ENCODE data around the gene CCDC182.

The CCDC182 gene

GRCh38 chr17:57761887-57762286 is 16.8 kb upstream of the CCDC182 start:
- no peak overlapping the region for H3K27ac ChIP-seq (ENCODE audit: extremely low read depth, low read depth, low read length)

GRCh38 chr17:57760046-57760445 is 14.9 kb upstream of the CCDC182 start:
- H3K9me3 ChIP-seq (ENCODE audit: control insufficient read depth, insufficient read depth, low read depth, low read length), result no peaks in the 10 kb centered on the region
- ChIA-PET POLR2A (no interaction called here), CTCF (interaction anchor here (1.2 to 3.8 kb wide), 2 partner anchors 13 to 74 kb away, joined by 3 to 23 read pairs; no protein-coding TSS in a partner anchor)
- no peaks in the 10 kb centered on the region for H3K36me3 ChIP-seq (ENCODE audit: control insufficient read depth in 2 of 2, insufficient read depth in 1 of 2, low read length in 2 of 2)
- H3K4me3 ChIP-seq (ENCODE audit: low read depth, low read length), result no peak overlapping the region
- TF ChIP-seq KLF7 (tag by site-specific recombination; IDR thresholded peaks at IDR 0.05; ENCODE audit: borderline replicate concordance), result no peak
- no peak for TF ChIP-seq ZNF37A (tag by site-specific recombination; IDR thresholded peaks at IDR 0.05)
- no peak for TF ChIP-seq ZNF544 (tag by site-specific recombination; IDR thresholded peaks at IDR 0.05)
- no peak for TF ChIP-seq ZNF248 (tag by site-specific recombination; IDR thresholded peaks at IDR 0.05)
- TF ChIP-seq ZNF423 (tag by site-specific recombination; IDR thresholded peaks at IDR 0.05), result no peak
- no peak for TF ChIP-seq ATF2 (tag by site-specific recombination; IDR thresholded peaks at IDR 0.05; ENCODE audit: low read depth)
- no peak for TF ChIP-seq ZNF169 (tag by site-specific recombination; IDR thresholded peaks at IDR 0.05)
- TF ChIP-seq ZNF266 (tag by site-specific recombination; IDR thresholded peaks at IDR 0.05; ENCODE audit: low read depth), result no peak
- TF ChIP-seq, protein P1, sequence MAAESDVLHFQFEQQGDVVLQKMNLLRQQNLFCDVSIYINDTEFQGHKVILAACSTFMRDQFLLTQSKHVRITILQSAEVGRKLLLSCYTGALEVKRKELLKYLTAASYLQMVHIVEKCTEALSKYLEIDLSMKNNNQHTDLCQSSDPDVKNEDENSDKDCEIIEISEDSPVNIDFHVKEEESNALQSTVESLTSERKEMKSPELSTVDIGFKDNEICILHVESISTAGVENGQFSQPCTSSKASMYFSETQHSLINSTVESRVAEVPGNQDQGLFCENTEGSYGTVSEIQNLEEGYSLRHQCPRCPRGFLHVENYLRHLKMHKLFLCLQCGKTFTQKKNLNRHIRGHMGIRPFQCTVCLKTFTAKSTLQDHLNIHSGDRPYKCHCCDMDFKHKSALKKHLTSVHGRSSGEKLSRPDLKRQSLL (tag by site-specific recombination; IDR thresholded peaks at IDR 0.05), result no peak
- no peak overlapping the region for H3K27ac ChIP-seq (ENCODE audit: extremely low read depth, low read depth, low read length)
- H3K4me1 ChIP-seq (ENCODE audit: control insufficient read depth, insufficient read depth, low read length), result no peaks in the 10 kb centered on the region

More at GRCh38 chr17:57761887-57762286, 16.8 kb upstream of the CCDC182 start:
- Histone ChIP-seq H3K4me1 (ENCODE audit: control insufficient read depth, insufficient read depth, low read length) (no peaks in the 10 kb centered on the region), H3K4me3 (ENCODE audit: low read depth, low read length) (no peak overlapping the region), H3K9me3 (ENCODE audit: control insufficient read depth, insufficient read depth, low read depth, low read length) (no peaks in the 10 kb centered on the region), H3K36me3 (ENCODE audit: control insufficient read depth in 2 of 2, insufficient read depth in 1 of 2, low read length in 2 of 2) (no peaks in the 10 kb centered on the region)
- POLR2A ChIA-PET, result interaction anchor here (0.5 kb wide), 1 partner anchor 208 kb away, joined by 4 read pairs; no protein-coding TSS in a partner anchor
- CTCF ChIA-PET, result interaction anchor here (0.6 to 2.6 kb wide), 6 partner anchors 14 to 1924 kb away, joined by 3 to 9 read pairs (median 3); no protein-coding TSS in a partner anchor
- no peak for TF ChIP-seq ZNF132 (tag by site-specific recombination; IDR thresholded peaks at IDR 0.05; ENCODE audit: borderline replicate concordance)
- TF ChIP-seq ZNF571 (tag by site-specific recombination; IDR thresholded peaks at IDR 0.05), result no peak
- TF ChIP-seq GLI2 (tag by site-specific recombination; IDR thresholded peaks at IDR 0.05; ENCODE audit: borderline replicate concordance, low read depth), result no peak
- TF ChIP-seq ZNF426 (tag by site-specific recombination; IDR thresholded peaks at IDR 0.05), result no peak
- TF ChIP-seq TRIM28 (IDR thresholded peaks at IDR 0.05; ENCODE audit: borderline replicate concordance, low read length), result no peak
- TF ChIP-seq ZNF416 (tag by site-specific recombination; IDR thresholded peaks at IDR 0.05), result no peak
- TF ChIP-seq ZNF629 (tag by site-specific recombination; IDR thresholded peaks at IDR 0.05), result no peak
- no peak for TF ChIP-seq ZNF16 (tag by site-specific recombination; IDR thresholded peaks at IDR 0.05; ENCODE audit: low read depth)
- TF ChIP-seq KLF1 (tag by site-specific recombination; IDR thresholded peaks at IDR 0.05), result no peak
- TF ChIP-seq ZNF174 (tag by site-specific recombination; IDR thresholded peaks at IDR 0.05), result no peak
- TF ChIP-seq AEBP2 (tag by site-specific recombination; IDR thresholded peaks at IDR 0.05; ENCODE audit: borderline replicate concordance), result no peak
- no peak for TF ChIP-seq ZNF76 (tag by site-specific recombination; IDR thresholded peaks at IDR 0.05; ENCODE audit: borderline replicate concordance, low read depth)
- no peak for TF ChIP-seq ZBTB21 (tag by site-specific recombination; IDR thresholded peaks at IDR 0.05)
- no peak for TF ChIP-seq ATF2 (tag by site-specific recombination; IDR thresholded peaks at IDR 0.05; ENCODE audit: low read depth)
- TF ChIP-seq ZBTB49 (tag by site-specific recombination; IDR thresholded peaks at IDR 0.05; ENCODE audit: low read depth), result no peak
- TF ChIP-seq ZNF366 (tag by site-specific recombination; conservative IDR thresholded peaks at IDR 0.05), result no peak
- TF ChIP-seq ZNF707 (tag by site-specific recombination; IDR thresholded peaks at IDR 0.05), result no peak
